T follicular helper cell (primary cell): Measurements from ENCODE around the gene RNF157.
"Not testable (repeated sequence)": the region's sequence is repeated elsewhere in the genome, so short reads cannot be mapped to it uniquely, and the experiment has no call there.

ENCODE experiments used
- DNase-seq: peaks from one replicate; pipeline ENCODE4 v3.0.0-alpha.2; 2020; ENCODE audit warnings: low read depth

RNF157 gene

DNA sequence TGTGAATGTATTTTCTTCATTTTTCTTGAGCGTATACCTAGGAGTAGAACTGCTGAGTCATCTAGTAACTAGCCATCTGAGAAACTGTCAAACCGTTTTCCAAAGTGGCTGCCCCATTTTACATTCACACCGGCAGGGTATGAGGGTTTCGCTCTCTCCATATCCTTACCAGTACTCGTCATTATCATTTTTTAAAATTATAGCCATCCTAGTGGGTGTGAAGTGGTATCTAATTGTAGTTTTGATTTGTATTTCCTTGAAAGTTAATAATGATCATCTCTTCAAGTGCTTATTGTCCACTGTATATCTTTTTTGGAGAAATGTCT is 6.0 kb downstream of the RNF157 start:
- no peak for DNase-seq

DNA sequence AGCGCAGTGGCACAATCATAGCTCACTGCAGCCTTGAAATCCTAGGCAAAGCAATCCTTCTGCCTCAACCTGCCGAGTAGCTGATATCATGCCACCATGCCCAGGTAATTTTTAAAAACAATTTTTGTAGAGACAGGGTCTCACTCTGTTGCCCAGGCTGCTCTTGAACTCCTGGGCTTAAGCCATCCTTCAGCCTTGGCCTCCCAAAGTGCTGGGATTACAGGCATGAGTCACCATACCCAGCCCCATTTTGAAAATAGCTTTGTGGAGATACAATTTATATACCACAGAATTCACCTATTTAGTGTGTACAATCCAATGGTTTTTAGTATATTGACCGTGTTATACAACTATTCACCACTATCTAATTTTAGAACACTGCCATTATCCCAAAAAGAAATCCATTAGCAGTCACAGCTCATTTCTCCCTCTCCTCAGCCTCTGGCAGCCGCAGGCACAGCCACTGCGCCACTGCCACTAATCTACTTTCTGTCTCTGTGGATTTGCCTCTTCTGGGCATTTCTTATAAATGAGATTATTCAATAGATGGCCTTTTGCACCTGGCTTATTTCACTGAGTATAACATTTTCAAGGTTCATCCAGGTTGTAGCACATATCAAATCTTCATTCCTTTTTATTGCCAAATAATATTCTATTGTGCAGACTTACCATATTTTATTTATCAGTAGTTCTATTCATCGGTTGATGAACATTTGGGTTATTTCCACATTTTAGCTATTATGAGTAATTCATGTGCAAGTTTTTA is 6.5 kb downstream of the RNF157 start:
- no peak for DNase-seq

- no peak for DNase-seq
These were observed 8.0 kb downstream of the RNF157 start for GRCh38 chr17:76232342-76232741.

- DNase-seq, result not testable (repeated sequence)
These were observed 13.5 kb downstream of the RNF157 start for GRCh38 chr17:76226749-76227148.

DNA sequence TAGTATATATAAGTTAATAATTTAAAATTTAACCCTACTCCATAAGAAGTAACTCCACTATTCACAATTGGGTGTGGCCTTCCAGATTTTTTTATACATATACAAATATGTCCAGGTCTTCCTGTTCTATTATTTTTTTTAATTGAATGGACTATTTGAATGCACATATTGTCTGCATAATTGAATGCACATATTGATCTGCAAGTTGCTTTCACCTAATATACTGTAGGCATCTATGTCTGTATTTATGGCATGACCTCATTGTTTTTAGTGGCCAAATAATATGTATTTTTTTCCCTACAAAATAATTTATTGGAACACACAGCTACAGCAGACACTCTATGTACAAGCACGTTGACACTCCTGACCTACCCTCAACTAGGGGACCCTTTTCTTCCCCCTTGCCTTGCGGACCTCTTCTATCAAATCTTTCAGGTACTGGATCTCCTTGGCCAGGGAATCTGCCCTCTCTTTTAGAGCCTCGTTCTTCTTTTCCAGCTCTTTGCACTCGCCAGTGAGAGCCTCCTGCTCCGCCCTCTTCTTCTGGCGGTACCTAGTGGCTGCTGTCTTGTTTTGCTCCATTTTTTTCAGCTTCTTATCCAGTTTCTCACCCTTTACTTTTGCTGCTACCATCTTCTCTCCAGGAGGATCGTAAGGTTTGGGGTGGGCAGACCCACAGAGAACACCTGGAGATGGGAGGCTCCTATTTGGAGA is 14.8 kb downstream of the RNF157 start:
- not testable (repeated sequence) for DNase-seq

- DNase-seq, result no peak
These were observed 16.5 kb downstream of the RNF157 start for GRCh38 chr17:76223802-76224201.

- DNase-seq, result no peak
These were observed 20.5 kb downstream of the RNF157 start for GRCh38 chr17:76219670-76220383.

GRCh38 chr17:76217081-76217480 is 23.2 kb downstream of the RNF157 start:
- no peak for DNase-seq

DNA sequence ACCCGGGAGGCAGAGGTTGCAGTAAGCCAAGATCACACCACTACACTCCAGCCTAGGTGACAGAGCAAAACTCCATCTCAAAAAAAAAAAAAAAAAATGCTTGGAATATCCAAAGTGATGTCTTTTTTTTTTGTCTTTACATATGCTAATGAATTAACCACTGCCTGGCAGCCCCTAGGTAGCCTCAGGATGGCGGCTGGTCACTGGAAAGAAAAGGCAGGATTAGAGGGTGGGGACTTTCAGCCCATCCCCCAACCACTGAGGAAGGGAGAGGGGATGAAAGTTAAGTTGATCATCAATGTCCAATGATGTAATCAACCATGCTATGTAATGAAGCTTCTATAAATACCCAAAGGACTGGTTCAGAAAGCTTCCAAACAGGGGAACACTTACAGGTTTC is 26.8 kb downstream of the RNF157 start:
- DNase-seq, result no peak

DNA sequence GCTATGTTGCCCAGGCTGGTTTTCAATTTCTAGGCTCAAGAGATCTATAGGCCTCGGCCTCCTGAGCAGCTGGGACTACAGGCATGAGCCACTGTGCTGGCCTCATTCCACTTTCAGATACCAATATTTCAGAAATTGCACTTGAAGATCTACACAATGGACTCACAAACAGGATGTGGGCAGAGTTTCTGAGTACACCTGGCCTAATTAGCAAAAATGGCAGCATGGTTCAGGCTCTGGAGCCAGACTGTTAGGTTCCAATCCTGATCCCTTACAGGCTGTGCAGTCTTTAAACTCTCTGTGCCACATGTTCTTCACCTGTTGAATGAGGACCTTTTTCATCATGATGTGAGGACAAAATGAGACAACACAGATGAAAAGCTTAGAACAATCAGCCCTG is 32.2 kb downstream of the RNF157 start:
- no peak for DNase-seq

GRCh38 chr17:76207275-76208059 is 32.8 kb downstream of the RNF157 start:
- DNase-seq, result no peak

DNA sequence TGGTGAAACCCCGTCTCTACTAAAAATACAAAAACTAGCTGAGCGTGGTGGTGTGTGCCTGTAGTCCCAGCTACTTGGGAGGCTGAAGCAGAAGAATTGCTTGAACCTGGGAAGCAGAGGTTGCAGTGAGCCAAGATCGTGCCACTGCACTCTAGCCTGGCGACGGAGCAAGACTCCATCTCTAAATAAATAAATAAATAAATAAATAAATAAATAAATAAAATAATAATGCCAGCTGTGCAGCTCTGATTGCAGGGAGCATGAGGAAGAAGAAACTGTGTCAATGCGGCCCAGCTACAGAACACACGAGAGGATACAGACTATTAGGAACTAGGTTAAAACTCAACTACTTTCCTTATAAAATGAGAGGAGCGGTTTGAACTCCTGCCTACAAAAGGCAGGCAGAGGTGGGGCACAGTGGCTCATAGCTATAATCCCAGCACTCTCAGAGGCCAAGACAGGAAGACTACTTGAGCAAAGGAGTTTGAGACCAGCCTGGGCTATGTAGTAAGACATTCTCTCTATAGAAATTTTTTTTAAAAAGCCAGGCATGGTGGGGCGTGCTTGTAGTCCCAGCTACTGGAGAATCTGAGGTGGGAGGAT is 34.6 kb downstream of the RNF157 start:
- not testable (repeated sequence) for DNase-seq

- DNase-seq, result no peak
These were observed 36.0 kb downstream of the RNF157 start for GRCh38 chr17:76204277-76204676.

DNA sequence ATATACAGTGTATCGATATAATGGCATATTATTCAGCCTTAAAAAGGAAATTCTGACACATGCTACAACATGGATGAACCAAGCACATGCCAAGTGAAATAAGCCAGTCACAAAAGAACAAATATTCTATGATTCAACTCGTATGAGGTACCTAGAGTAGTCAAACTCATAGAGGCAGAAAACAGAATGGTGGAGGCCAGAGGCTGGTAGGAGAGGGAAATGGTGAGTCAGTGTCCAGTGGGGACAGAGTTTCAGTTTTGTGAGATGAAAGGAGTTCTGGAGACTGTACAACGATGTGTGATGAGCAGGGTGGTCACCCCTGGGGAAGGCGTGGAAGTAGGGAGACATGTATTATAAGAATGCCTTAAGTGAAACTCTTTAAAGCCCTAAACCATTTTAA is 39.9 kb downstream of the RNF157 start:
- DNase-seq, result no peak

DNA sequence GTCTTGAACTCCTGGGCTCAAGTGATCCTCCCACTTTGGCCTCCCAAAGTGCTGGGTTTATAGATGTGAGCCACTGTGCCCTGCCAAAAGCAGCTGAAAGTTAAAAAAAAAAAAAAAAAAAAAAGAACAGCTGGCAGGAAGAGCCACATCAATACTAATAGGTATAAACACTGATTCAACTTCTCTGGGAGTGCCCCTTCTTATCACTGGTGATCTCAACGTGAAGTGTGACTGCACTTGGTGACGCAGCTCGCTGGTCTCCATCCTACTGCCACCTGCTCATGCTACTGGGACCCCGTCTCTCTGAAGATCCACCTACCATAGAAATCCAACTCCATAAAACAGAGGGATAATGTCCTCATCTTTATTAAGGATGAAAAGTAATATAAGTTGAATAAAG is 40.8 kb downstream of the RNF157 start:
- DNase-seq, result peak; percentile 68

DNA sequence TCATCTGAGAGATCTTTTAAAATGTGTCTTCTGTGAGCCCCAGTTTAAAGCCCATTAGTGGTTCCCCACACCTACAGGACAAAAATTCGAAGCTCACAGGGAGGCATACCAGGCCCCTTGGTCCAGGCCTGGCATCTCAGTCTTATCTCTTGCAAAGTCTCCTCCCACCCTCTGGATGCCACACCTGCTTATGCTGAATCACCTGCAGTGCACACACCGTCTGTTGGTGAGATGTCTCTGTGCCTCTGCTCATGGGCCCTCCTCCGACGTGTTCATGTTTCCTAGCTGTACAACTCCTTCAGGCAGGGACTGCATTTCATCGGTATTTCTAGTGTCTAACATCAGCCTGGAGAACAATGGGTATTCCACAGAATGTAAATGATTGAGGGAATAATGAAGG is 41.6 kb downstream of the RNF157 start:
- no peak for DNase-seq

GRCh38 chr17:76197911-76198310 is 42.4 kb downstream of the RNF157 start:
- no peak for DNase-seq

- no peak for DNase-seq
These were observed 43.6 kb downstream of the RNF157 start for GRCh38 chr17:76196675-76197074.

DNA sequence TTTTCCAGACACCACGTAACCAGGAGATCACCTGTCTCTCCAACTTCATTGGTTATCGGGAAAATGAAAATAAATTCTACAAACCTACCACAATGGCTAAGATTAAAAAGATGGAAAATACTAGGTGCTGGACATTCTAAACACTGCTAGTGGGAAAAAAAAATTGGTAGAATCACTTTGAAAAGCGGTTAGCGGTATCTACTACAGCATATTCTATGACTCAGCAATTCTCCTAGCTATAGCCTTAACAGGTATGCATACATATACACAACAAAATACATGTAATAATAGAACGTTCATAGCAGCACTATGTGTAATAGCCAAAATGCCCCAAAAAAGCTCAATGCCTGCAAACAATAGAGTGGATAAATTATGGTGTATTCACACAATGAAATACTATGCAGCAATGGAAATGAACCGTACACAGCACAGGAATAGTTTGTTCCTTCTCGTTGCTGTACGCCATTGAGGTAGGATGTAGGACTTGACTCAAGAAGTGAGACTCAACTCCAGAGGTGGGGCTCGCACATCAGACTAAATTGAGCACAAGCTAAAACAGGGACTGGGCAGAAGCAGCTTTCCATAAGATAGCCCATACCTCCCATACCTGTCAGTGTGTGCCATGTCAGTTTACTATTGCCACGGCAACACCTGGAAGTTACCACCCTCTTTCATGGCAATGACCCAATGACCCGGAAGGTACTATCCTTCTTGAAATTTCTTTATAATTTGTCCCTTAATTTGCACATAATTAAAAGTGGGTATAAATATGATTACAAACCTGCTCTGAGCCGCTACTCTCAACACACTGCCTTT is 44.8 kb downstream of the RNF157 start:
- no peak for DNase-seq

DNA sequence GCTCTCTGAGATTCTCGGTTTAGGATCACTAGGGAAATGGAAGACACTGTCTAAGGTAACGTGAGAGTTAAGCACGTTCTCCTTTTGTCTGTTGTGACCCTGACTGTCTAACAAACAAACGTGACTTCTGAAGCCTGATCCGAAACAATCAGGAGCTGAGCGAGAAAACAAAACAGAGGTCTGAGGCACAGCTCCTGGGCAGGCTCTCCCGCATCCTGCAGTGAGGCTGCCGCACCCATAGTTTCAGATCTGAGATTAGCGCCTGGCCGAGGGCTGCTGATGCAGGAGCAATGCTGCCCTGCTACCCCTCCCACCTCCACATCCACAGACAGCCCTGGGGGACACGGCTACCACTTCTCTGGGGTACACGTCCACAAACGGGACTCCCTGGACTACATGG is 46.7 kb downstream of the RNF157 start:
- no peak for DNase-seq

- peak; percentile 39 for DNase-seq
These were observed 48.4 kb downstream of the RNF157 start for GRCh38 chr17:76191896-76192295.
